ENCODE data around the gene SNED1.

GRCh38 chr2:240970816-240971215, 27.6 kb upstream of the SNED1 start:
- TF ChIP-seq ZSCAN4 (tag by site-specific recombination; IDR thresholded peaks at IDR 0.05) (no peak), ZNF677 (tag by site-specific recombination; IDR thresholded peaks at IDR 0.05) (no peak), ZNF747 (tag by site-specific recombination; IDR thresholded peaks at IDR 0.05) (no peak), ZBTB49 (tag by site-specific recombination; IDR thresholded peaks at IDR 0.05; ENCODE audit: low read depth) (no peak), ZNF510 (tag by site-specific recombination; IDR thresholded peaks at IDR 0.05; ENCODE audit: insufficient replicate concordance) (no peak), ZNF560 (tag by site-specific recombination; IDR thresholded peaks at IDR 0.05; ENCODE audit: borderline replicate concordance) (no peak), ZNF596 (tag by site-specific recombination; IDR thresholded peaks at IDR 0.05) (no peak), ZNF274 (IDR thresholded peaks at IDR 0.05; ENCODE audit: low read length) (no peak), ZNF274 (tag by site-specific recombination; IDR thresholded peaks at IDR 0.05; ENCODE audit: borderline replicate concordance) (no peak)
